Endothelial cell of umbilical vein (primary cell): ENCODE measurements around the gene CDC42EP4. TPM values are rescaled to one million over a fixed set of nuclear protein-coding genes. Genes with fewer than 3 reads are reported as not detected.

ENCODE experiments used
- BruUV-seq: library from RNA; stranded (reverse); fragments of 400-500 nt; replicated peaks from 2 replicates; lab custom pipeline; 2021; lab: Mats Ljungman, UMichigan
- CTCF ChIA-PET: fragments of 300-600, 350-600 bp; sonication (Branson Sonifier 250); formaldehyde crosslinking; loops from one replicate; lab custom pipeline; 2021; ENCODE audit warnings: antibody characterized with exemption, inconsistent platforms; lab: Charles Lee
- POLR2A ChIA-PET: fragments of 300-600, 350-600 bp; sonication (Branson Sonifier 250); formaldehyde crosslinking; loops from one replicate; lab custom pipeline; 2021; ENCODE audit warnings: antibody characterized with exemption, inconsistent platforms; lab: Charles Lee
- DNase-seq: peaks from one replicate; pipeline ENCODE4 v3.0.0-alpha.2; 2011; ENCODE audit warnings: low read depth, low spot score
- FAIRE-seq: peaks from 2 replicates; lab custom pipeline; 2011; peaks lifted over from hg19 to GRCh38; lab: Jason Lieb, UNC
- H2AFZ ChIP-seq: 2 replicates; pipeline ENCODE4 v1.6.0; 2012; ENCODE audit warnings: low read depth, low read length, control low read depth, inconsistent platforms
- H3K27ac ChIP-seq: 2 replicates; pipeline ENCODE4 v1.5.1; 2011; ENCODE audit warnings: low read depth, mild to moderate bottlenecking, control low read depth, low read length, moderate library complexity; ENCODE audit not compliant: insufficient read depth
- H3K27me3 ChIP-seq, 2 experiments: 2 replicates each; pipeline versions ENCODE4 v1.6.0 to v1.6.1; 2011; ENCODE audit warnings: low read length in 2 of 2, mixed read lengths in 1 of 2; ENCODE audit not compliant: control insufficient read depth in 2 of 2, insufficient read depth in 2 of 2
- H3K36me3 ChIP-seq, 2 experiments: 2 replicates in 1 of 2; 3 replicates in 1 of 2; pipeline ENCODE4 v1.5.1; 2011; ENCODE audit warnings: low read length in 2 of 2, mild to moderate bottlenecking in 1 of 2, moderate library complexity in 1 of 2; ENCODE audit not compliant: control insufficient read depth in 2 of 2, insufficient read depth in 2 of 2; ENCODE audit errors: extremely low read depth in 1 of 2
- H3K4me1 ChIP-seq: 3 replicates; pipeline ENCODE4 v1.5.1; 2011; ENCODE audit warnings: mild to moderate bottlenecking, low read length; ENCODE audit not compliant: control insufficient read depth, insufficient read depth; ENCODE audit errors: extremely low read depth
- H3K4me2 ChIP-seq: 2 replicates; pipeline ENCODE4 v1.6.1; 2011; ENCODE audit warnings: low read length, control low read depth, mixed read lengths; ENCODE audit not compliant: insufficient read depth
- H3K4me3 ChIP-seq, 3 experiments: fragments of 200-600 bp in 1 of 3; sonication (generic), shearing (Covaris generic) in 1 of 3; replicated peaks in 1 of 3; 2 replicates each; pipeline ENCODE4 v1.5.1; 2011 to 2016; ENCODE audit warnings: control low read depth in 3 of 3, low read length in 3 of 3, mild to moderate bottlenecking in 2 of 3, inconsistent platforms in 1 of 3, low read depth in 1 of 3, moderate library complexity in 1 of 3; ENCODE audit not compliant: insufficient read depth in 1 of 3
- H3K79me2 ChIP-seq: 2 replicates; pipeline ENCODE4 v1.6.0; 2012; ENCODE audit warnings: low read length, inconsistent platforms; ENCODE audit not compliant: control insufficient read depth, insufficient read depth
- H3K9ac ChIP-seq: replicated peaks from 2 replicates; pipeline ENCODE3; 2011; ENCODE audit warnings: low read length, control low read depth; ENCODE audit not compliant: insufficient read depth; ENCODE audit errors: extremely low read depth
- H3K9me1 ChIP-seq: replicated peaks from 3 replicates; pipeline ENCODE4 v1.6.0; 2011; ENCODE audit warnings: mild to moderate bottlenecking, low read length; ENCODE audit not compliant: control insufficient read depth, insufficient read depth; ENCODE audit errors: extremely low read depth
- H3K9me3 ChIP-seq: replicated peaks from 2 replicates; pipeline ENCODE4 v1.5.1; 2012; ENCODE audit warnings: low read length, inconsistent platforms; ENCODE audit not compliant: control insufficient read depth, insufficient read depth
- H4K20me1 ChIP-seq: replicated peaks from 2 replicates; pipeline ENCODE3; 2011; ENCODE audit warnings: mild to moderate bottlenecking, low read length; ENCODE audit not compliant: control insufficient read depth, insufficient read depth; ENCODE audit errors: extremely low read depth
- EZH2 ChIP-seq: IDR thresholded peaks from 2 replicates; pipeline ENCODE4 v1.6.1; 2012; ENCODE audit warnings: borderline replicate concordance, low read depth, mild to moderate bottlenecking, moderate library complexity, low read length, inconsistent platforms; ENCODE audit not compliant: severe bottlenecking
- FOS ChIP-seq: IDR thresholded peaks from 2 replicates; pipeline ENCODE4 v1.6.1; 2011; ENCODE audit warnings: mild to moderate bottlenecking, low read length, moderate library complexity, borderline replicate concordance; ENCODE audit not compliant: insufficient read depth
- GATA2 ChIP-seq: IDR thresholded peaks from 2 replicates; pipeline ENCODE4 v1.7.0; 2011; ENCODE audit warnings: low read depth, mild to moderate bottlenecking, moderate library complexity, mixed read lengths, low read length; ENCODE audit not compliant: insufficient read length, insufficient read depth
- JUN ChIP-seq: IDR thresholded peaks from 2 replicates; pipeline ENCODE4 v1.6.1; 2011; ENCODE audit warnings: borderline replicate concordance, low read depth; ENCODE audit not compliant: insufficient read length, insufficient read depth
- MYC ChIP-seq: IDR thresholded peaks from one replicate; pipeline ENCODE4 v1.6.1; 2011; ENCODE audit warnings: mild to moderate bottlenecking, low read depth, low read length
- POLR2A ChIP-seq: IDR thresholded peaks from 2 replicates; pipeline ENCODE4 v1.6.1; 2012; ENCODE audit warnings: low read depth, mild to moderate bottlenecking, control low read depth, low read length
- POLR2AphosphoS5 ChIP-seq: IDR thresholded peaks from 2 replicates; pipeline ENCODE4 v1.6.1; 2012; ENCODE audit warnings: low read depth, mild to moderate bottlenecking, control low read depth, low read length, moderate library complexity; ENCODE audit not compliant: insufficient read depth
- dilution Hi-C: fragments of 300-500 bp; cut with MboI; formaldehyde crosslinking; loops from one replicate; pipeline ENCODE4 v1.15.0; 2019; ENCODE audit warnings: low sequenced_read_pairs; ENCODE audit not compliant: extremely low pct_ligation_motif_present
- intact Hi-C: fragments of 100-400 bp; cut with micrococcal nuclease; formaldehyde crosslinking; loops from one replicate; pipeline ENCODE4 v1.10.0; 2022
- polyA plus RNA-seq, 4 experiments: library from polyadenylated mRNA; depleted of rRNA in 3 of 4; stranded (reverse) in 3 of 4; unstranded in 1 of 4; fragments of >200 nt; gene quantifications; 2 replicates each; pipeline versions ENCODE4 v1.2.1 to v1.2.3, GENCODE V29; 2011 to 2012; ENCODE audit warnings: missing spikeins in 1 of 4
- total RNA-seq: library from RNA; stranded (reverse); gene quantifications from 2 replicates; pipeline ENCODE4 v1.2.3, GENCODE V29; 2021
- TF ChIP-seq, protein P1 (sequence below): IDR thresholded peaks from 2 replicates; pipeline ENCODE4 v1.6.1; 2011; ENCODE audit not compliant: insufficient read depth, insufficient read length
- TF ChIP-seq, protein P2 (sequence below), 2 donors: IDR thresholded peaks; 1 replicate in 1 of 2; 2 replicates in 1 of 2; pipeline ENCODE4 v1.5.1; 2011; ENCODE audit warnings: low read length in 2 of 2, mild to moderate bottlenecking in 2 of 2, moderate library complexity in 2 of 2, control low read depth in 1 of 2, inconsistent platforms in 1 of 2, low read depth in 1 of 2; ENCODE audit not compliant: insufficient read depth in 1 of 2; ENCODE audit errors: extremely low read depth in 1 of 2

The CDC42EP4 gene
- total and polyA plus RNA-seq, 2 donors (not counting 3 experiments of a cell fraction or from before 2014, with no cell fraction given), result 11.4 to 19.6 TPM

DNA sequence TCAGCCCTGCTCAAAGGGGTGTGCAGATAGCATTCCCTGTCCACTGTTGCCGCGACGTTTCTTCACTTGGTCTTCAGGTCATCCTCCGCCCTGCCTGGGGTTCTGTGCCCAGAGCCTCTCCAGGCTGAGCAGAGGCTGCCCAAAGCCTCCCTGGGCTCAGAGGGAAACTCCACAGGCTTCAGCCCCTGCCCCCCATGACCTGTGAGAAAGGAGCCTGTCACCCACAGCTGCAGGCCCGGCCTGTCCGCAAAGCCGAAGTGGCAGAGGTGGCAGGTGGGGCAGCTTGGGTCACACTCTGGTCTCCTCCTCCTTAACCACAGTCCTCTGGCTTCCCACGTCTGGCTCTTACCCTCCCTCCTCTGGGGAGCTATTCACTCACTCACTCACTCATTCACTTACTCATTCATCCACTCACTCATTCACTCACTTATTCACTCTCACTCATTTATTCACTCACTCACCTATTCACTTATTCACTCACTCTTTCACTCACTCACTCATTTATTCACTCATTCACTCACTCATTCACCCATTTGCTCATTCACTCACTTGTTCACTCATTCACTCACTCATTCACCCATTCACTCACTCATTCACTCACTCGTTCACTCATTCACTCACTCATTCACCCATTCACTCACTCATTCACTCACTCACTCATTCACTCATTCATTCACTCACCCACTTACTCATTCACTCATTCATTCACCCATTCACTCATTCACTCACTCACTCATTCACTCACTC, 43.0 kb downstream of the CDC42EP4 start:
- Histone ChIP-seq H3K4me1 (no peaks in the 10 kb centered on the region), H3K4me2 (no peak overlapping the region), H4K20me1 (no peaks in the 10 kb centered on the region), H3K27me3 (no peaks in the 10 kb centered on the region), H3K9ac (no peak overlapping the region), H3K9me3 (no peaks in the 10 kb centered on the region), H3K9me1 (no peaks in the 10 kb centered on the region), H3K4me3 (no peak overlapping the region), H3K36me3 (no peaks in the 10 kb centered on the region), H3K79me2 (no peaks in the 10 kb centered on the region), H3K27ac (no peak overlapping the region), H2AFZ (no peak overlapping the region)
- TF ChIP-seq POLR2A (no peak), JUN (no peak), MYC (no peak), FOS (no peak), EZH2 (no peak), GATA2 (no peak), POLR2AphosphoS5 (no peak)
- TF ChIP-seq, protein P1, sequence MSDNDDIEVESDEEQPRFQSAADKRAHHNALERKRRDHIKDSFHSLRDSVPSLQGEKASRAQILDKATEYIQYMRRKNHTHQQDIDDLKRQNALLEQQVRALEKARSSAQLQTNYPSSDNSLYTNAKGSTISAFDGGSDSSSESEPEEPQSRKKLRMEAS, result no peak
- TF ChIP-seq, protein P2, sequence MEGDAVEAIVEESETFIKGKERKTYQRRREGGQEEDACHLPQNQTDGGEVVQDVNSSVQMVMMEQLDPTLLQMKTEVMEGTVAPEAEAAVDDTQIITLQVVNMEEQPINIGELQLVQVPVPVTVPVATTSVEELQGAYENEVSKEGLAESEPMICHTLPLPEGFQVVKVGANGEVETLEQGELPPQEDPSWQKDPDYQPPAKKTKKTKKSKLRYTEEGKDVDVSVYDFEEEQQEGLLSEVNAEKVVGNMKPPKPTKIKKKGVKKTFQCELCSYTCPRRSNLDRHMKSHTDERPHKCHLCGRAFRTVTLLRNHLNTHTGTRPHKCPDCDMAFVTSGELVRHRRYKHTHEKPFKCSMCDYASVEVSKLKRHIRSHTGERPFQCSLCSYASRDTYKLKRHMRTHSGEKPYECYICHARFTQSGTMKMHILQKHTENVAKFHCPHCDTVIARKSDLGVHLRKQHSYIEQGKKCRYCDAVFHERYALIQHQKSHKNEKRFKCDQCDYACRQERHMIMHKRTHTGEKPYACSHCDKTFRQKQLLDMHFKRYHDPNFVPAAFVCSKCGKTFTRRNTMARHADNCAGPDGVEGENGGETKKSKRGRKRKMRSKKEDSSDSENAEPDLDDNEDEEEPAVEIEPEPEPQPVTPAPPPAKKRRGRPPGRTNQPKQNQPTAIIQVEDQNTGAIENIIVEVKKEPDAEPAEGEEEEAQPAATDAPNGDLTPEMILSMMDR (IDR thresholded peaks at IDR 0.05; ENCODE audit: extremely low read depth in 1 of 2, insufficient read depth in 1 of 2, low read depth in 1 of 2, low read length in 2 of 2), result no peak
- DNase-seq (no peak), FAIRE-seq (no peak)
- CTCF ChIA-PET, result interaction anchor here (0.9 to 1.4 kb wide), 5 partner anchors 9 to 101 kb away, joined by 3 to 7 read pairs (median 5); no protein-coding TSS in a partner anchor
- POLR2A ChIA-PET, result no interaction called here
- BruUV-seq, result no TSS peak
- intact Hi-C loops (no loop called here), dilution Hi-C loops (no loop called here)
